Measurements from ENCODE around the gene MASP2.
"Not testable (repeated sequence)": the region's sequence is repeated elsewhere in the genome, so short reads cannot be mapped to it uniquely, and the experiment has no call there.

The MASP2 gene

DNA sequence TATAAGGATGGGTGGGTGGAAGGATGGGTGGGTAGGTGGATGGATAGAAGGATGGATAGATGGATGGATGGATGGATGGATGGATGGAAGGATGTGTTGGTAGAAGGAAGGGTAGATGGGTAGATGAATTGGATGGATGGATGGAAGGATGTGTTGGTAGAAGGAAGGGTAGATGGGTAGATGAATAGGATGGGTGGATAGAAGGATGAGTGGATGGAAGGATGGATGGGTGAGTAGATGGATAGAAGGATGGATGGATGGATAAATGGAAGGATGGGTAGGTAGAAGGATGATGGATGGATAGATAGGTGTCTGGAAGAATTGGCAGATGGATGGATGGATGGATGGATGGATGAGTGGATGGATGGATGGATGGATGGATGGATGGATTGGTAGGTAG lies 6.0 kb downstream of the MASP2 start:
- FAIRE-seq = no peak
- DNase-seq (ENCODE audit: extremely low spot score, insufficient read length, low read depth) = no peak

DNA sequence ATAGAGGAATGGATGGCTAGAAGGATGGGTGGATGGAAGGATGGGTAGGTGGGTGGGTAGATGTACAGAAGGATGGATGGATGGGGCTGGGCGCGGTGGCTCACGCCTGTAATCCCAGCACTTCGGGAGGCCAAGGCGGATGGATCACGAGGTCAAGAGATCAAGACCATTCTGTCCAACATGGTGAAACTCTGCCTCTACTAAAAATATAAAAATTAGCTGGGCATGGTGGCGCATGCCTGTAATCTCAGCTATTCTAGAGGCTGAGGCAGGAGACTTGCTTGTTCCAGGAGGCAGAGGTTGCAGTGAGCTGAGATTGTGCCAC lies 7.0 kb downstream of the MASP2 start:
- not testable (repeated sequence) for FAIRE-seq

DNA sequence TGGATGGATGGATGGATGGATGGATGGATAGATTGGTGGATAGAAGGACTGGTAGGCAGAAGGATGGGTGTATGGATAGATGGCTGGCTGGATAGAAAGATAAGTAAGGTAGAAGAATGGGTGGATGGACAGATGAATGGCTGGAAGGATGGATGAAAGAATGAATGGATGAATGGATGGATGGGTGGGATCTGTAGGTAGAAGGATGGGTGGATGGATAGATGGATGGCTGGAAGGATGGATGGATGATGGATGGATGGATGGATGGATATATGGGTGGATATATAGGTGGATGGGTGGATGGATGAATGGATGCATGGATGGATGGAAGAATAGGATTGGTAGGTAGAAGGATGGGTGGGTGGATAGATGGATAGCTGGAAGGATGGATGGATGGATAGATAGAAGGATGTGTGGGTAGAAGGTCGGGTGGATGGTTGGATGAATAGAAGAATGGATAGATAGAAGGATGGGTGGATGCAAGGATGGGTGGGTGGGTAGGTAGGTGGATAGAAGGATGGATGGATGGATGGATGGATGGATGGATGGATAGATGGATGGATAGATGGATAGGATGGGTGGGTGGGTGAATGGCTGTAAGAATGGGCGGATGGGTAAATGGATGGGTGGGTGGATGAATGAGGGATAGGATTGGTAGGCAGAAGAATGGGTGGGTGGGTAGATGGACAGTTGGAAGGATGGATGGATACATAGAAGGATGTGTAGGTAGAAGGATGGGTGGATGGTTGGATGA lies 7.5 kb downstream of the MASP2 start:
- FAIRE-seq (no peak), DNase-seq (ENCODE audit: extremely low spot score, insufficient read length, low read depth) (no peak)

More for the DNA sequence above, 7.0 kb downstream of the MASP2 start:
- not testable (repeated sequence) for DNase-seq (ENCODE audit: extremely low spot score, insufficient read length, low read depth)

- FAIRE-seq = peak; percentile 99
- DNase-seq (ENCODE audit: extremely low spot score, insufficient read length, low read depth) = peak; percentile 73
These were observed 9.3 kb downstream of the MASP2 start for GRCh38 chr1:11037740-11038182.

- DNase-seq (ENCODE audit: extremely low spot score, insufficient read length, low read depth); FAIRE-seq: not testable (repeated sequence)
These were observed 9.9 kb downstream of the MASP2 start for GRCh38 chr1:11037019-11037739.

- FAIRE-seq (no peak), DNase-seq (ENCODE audit: extremely low spot score, insufficient read length, low read depth) (no peak)
These were observed 15.3 kb downstream of the MASP2 start for GRCh38 chr1:11031624-11032262.

DNA sequence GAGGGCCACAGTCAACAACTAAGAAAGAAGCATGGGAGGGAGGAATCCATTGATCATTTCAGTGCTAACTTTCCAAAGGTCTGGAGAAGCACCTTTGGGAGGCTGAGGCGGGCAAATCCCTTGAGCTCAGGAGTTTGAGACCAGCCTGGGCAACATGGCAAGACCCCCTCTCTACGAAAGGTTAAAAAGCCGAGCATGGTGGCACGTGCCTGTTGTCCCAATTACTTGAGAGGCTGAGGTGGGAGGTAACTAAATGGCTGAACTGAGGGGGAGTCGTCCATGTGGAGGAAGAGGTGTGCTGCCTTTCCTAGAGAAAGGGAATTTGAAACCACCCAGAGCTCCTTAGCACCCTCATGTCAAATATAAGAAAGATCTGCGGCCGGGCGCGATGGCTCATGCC lies 16.2 kb downstream of the MASP2 start:
- no peak for FAIRE-seq

DNA sequence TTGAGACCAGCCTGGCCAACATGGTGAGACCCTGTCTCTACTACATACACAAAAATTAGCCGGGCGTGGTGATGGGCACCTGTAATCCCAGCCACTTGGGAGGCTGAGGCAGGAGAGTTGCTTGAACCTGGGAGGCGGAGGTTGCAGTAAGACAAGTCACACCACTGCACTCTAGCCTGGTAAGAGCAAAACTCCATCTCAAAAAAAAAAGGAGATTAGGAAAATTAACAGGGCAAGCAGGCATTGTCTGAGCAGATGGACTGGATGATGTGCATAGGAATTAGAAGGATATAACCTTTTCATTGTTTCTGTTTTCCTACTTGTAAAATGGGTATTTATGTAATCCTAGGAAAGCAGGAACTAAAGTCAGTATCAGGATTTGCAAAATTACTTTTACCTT lies 19.0 kb downstream of the MASP2 start:
- FAIRE-seq (no peak), DNase-seq (ENCODE audit: extremely low spot score, insufficient read length, low read depth) (no peak)

More for the DNA sequence above, 16.2 kb downstream of the MASP2 start:
- no peak for DNase-seq (ENCODE audit: extremely low spot score, insufficient read length, low read depth)

DNA sequence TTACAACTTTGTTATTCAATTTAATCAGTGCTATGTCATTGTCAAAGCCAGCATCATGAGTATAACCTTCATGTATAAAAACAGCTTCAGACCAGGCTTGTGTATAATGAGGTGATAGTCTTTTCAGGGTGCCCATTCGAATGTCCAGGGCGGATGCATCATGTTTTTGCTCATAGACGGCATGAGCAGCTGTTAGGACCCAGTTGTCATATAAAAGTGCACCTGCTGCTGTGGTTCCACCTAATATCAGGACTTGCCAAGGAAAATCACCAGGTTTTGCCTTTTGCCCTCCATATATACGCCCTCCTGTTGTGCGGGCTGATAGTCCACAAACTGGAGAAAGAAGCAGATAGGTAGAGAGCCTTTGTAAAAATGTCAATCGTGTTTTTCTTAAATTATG lies 19.7 kb downstream of the MASP2 start:
- FAIRE-seq = no peak
- DNase-seq (ENCODE audit: extremely low spot score, insufficient read length, low read depth) = no peak

GRCh38 chr1:11026903-11027302 lies 20.1 kb downstream of the MASP2 start:
- FAIRE-seq = no peak
- no peak for DNase-seq (ENCODE audit: extremely low spot score, insufficient read length, low read depth)

DNA sequence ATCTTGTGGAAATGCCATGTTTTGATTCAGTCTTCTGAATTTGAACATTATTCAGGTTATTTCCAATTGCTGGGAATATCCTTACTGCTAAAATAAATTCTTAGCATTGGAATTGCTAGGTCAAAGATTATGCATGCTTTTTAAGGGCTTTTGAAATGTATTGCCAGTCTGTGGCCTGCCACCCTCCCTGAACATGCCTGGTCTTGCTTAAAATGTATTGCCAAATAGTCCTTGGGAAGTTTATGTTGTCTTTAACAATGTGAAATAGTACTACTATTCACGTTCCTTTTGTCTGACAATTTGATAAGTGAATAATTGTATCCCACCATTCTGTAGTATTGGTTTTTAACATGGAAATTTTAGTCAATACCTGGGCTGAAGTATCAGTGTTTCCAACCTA lies 21.0 kb downstream of the MASP2 start:
- no peak for FAIRE-seq
- no peak for DNase-seq (ENCODE audit: extremely low spot score, insufficient read length, low read depth)

DNA sequence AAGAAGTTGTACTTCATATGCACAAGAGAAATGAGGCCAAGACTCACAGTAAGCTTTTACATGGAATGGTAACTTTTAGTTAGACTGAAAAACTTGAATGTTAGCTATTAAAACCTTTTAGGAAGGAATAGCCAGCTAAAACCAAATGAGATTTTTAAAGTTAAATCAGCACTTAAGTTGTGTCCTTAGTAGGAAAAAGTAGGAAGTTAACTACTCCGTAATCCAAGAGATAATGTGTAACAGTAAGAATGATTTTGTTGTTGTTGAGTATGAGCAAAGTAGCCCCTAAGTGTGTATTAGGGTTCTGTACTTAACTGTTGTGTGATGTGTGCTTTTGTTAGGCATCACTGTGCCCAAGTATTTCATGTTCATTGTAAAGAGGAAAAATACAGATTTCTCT lies 21.4 kb downstream of the MASP2 start:
- no peak for DNase-seq (ENCODE audit: extremely low spot score, insufficient read length, low read depth)
- FAIRE-seq = no peak

DNA sequence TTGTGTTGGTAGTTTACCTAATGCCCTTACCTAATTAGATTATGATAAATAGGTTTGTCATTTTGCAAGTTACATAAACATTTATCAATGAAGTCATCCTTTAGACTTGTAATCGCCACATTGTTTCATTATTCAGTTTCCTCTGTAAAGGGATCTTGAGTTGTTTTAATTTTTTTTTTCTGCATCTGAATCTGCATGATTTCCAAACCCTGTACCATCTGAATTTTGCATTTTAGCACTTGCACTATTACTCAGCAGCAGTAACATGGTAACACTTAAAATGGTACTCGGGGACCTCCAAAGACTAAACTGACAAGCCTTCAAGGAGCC lies 22.2 kb downstream of the MASP2 start:
- FAIRE-seq (no peak), DNase-seq (ENCODE audit: extremely low spot score, insufficient read length, low read depth) (no peak)

- DNase-seq (ENCODE audit: extremely low spot score, insufficient read length, low read depth) = no peak
- FAIRE-seq = no peak
These were observed 22.7 kb downstream of the MASP2 start for GRCh38 chr1:11024154-11024873.

- DNase-seq (ENCODE audit: extremely low spot score, insufficient read length, low read depth) = no peak
These were observed 23.8 kb downstream of the MASP2 start for GRCh38 chr1:11023201-11023600.

GRCh38 chr1:11019971-11020370 lies 27.1 kb downstream of the MASP2 start:
- DNase-seq (ENCODE audit: extremely low spot score, insufficient read length, low read depth) = no peak
- no peak for FAIRE-seq

More at GRCh38 chr1:11023201-11023600, 23.8 kb downstream of the MASP2 start:
- FAIRE-seq = no peak

DNA sequence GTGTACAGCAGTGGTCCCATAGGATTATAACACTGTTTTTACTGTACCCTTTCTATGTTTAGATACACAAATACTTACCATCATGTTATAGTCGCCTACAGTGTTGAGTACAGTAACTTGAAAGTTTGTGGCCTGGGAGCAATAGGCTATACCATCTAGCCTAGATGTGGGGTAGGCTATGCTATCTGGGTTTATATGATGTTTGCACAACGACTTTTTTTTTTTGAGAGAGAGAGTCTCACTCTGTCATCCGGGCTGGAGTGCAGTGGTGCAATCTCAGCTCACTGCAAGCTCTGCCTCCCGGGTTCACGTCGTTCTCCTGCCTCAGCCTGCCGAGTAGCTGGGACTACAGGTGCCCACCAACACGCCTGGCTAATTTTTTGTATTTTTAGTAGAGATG lies 27.7 kb downstream of the MASP2 start:
- not testable (repeated sequence) for DNase-seq (ENCODE audit: extremely low spot score, insufficient read length, low read depth); FAIRE-seq

GRCh38 chr1:11013160-11013531 lies 33.9 kb downstream of the MASP2 start:
- DNase-seq (ENCODE audit: extremely low spot score, insufficient read length, low read depth) (no peak), FAIRE-seq (no peak)

GRCh38 chr1:11012260-11013159 lies 34.5 kb downstream of the MASP2 start, which contains the start of gene TARDBP:
Gene TARDBP, plus strand, starts transcription at chr1:11012654. Its CDS starts 1,074 bp downstream, at chr1:11013728.
- peak; percentile 65 for FAIRE-seq

More at GRCh38 chr1:11012260-11013159, 34.5 kb downstream of the MASP2 start, which contains the start of gene TARDBP:
- peak; percentile 95 for DNase-seq (ENCODE audit: extremely low spot score, insufficient read length, low read depth)

All from GM18507 (cell line).